Liver (tissue), 3 donors: Measurements from ENCODE around the gene TSPEAR.

Source experiments
- CTCF ChIP-seq: fragments of 150-350 bp; IDR thresholded peaks from 2 replicates; pipeline ENCODE4 v1.5.1; 2017; ENCODE audit warnings: improper control_type of control experiment, low read depth, low read length; ENCODE audit not compliant: missing input control
- HNF4G ChIP-seq: IDR thresholded peaks from 2 replicates; pipeline ENCODE4 v1.6.1; 2016; ENCODE audit warnings: antibody characterized with exemption
- MAX ChIP-seq: IDR thresholded peaks from 2 replicates; pipeline ENCODE4 v1.6.1; 2016; ENCODE audit warnings: antibody characterized with exemption
- NR2F2 ChIP-seq: IDR thresholded peaks from 2 replicates; pipeline ENCODE4 v1.6.1; 2016; ENCODE audit warnings: antibody characterized with exemption
- RAD21 ChIP-seq, 2 donors: IDR thresholded peaks; 2 replicates each; pipeline ENCODE4 v1.6.1; 2016; ENCODE audit warnings: antibody characterized with exemption in 2 of 2, mild to moderate bottlenecking in 2 of 2
- SP1 ChIP-seq: IDR thresholded peaks from 2 replicates; pipeline ENCODE4 v1.6.1; 2018; ENCODE audit warnings: antibody characterized with exemption, mild to moderate bottlenecking
- YY1 ChIP-seq: IDR thresholded peaks from 2 replicates; pipeline ENCODE4 v1.6.1; 2016; ENCODE audit warnings: antibody characterized with exemption, mild to moderate bottlenecking
- TF ChIP-seq, protein P1 (sequence below): IDR thresholded peaks from 2 replicates; pipeline ENCODE4 v1.6.1; 2016; ENCODE audit warnings: antibody characterized with exemption, mild to moderate bottlenecking
- donor health status: healthy.
- donor health status: healthy.

GRCh38 chr21:44485254-44485793 lies 226.0 kb downstream of the TSPEAR start:
- TF ChIP-seq CTCF = peak; percentile 38
- no peak for TF ChIP-seq SP1
- no peak for TF ChIP-seq YY1
- TF ChIP-seq, protein P1, sequence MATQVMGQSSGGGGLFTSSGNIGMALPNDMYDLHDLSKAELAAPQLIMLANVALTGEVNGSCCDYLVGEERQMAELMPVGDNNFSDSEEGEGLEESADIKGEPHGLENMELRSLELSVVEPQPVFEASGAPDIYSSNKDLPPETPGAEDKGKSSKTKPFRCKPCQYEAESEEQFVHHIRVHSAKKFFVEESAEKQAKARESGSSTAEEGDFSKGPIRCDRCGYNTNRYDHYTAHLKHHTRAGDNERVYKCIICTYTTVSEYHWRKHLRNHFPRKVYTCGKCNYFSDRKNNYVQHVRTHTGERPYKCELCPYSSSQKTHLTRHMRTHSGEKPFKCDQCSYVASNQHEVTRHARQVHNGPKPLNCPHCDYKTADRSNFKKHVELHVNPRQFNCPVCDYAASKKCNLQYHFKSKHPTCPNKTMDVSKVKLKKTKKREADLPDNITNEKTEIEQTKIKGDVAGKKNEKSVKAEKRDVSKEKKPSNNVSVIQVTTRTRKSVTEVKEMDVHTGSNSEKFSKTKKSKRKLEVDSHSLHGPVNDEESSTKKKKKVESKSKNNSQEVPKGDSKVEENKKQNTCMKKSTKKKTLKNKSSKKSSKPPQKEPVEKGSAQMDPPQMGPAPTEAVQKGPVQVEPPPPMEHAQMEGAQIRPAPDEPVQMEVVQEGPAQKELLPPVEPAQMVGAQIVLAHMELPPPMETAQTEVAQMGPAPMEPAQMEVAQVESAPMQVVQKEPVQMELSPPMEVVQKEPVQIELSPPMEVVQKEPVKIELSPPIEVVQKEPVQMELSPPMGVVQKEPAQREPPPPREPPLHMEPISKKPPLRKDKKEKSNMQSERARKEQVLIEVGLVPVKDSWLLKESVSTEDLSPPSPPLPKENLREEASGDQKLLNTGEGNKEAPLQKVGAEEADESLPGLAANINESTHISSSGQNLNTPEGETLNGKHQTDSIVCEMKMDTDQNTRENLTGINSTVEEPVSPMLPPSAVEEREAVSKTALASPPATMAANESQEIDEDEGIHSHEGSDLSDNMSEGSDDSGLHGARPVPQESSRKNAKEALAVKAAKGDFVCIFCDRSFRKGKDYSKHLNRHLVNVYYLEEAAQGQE = peak; percentile 54
- no peak for TF ChIP-seq HNF4G
- peak; percentile 26 for TF ChIP-seq MAX
- no peak for TF ChIP-seq NR2F2
- peak; percentile 43 to 45 for TF ChIP-seq RAD21 (IDR thresholded peaks at IDR 0.05)
